ENCODE results near the gene PCDH8.
A peak's percentile ranks its signal among the peaks of the same experiment; 100 is the strongest.

The PCDH8 gene

GRCh38 chr13:52810011-52810410 is 38.4 kb downstream of the PCDH8 start:
- DNase-seq (ENCODE audit: extremely low spot score) = no peak
- no peak for TF ChIP-seq CTCF (IDR thresholded peaks at IDR 0.05; ENCODE audit: control extremely low read depth, extremely low read depth, low read depth, missing control alignments)
- ChIA-PET CTCF (interaction anchor here (0.6 to 4.6 kb wide), 29 partner anchors 9 to 362 kb away, joined by 3 to 46 read pairs (median 5); partner anchors contain the start of gene VPS36), POLR2A (no interaction called here)

GRCh38 chr13:52809310-52809769 is 39.1 kb downstream of the PCDH8 start:
- POLR2A ChIA-PET = no interaction called here
- peak; percentile 79 for DNase-seq (ENCODE audit: extremely low spot score)
- CTCF ChIA-PET = interaction anchor here (0.6 to 4.6 kb wide), 35 partner anchors 9 to 362 kb away, joined by 3 to 46 read pairs (median 5); partner anchors contain the start of gene VPS36
- peak; percentile 62 for TF ChIP-seq CTCF (IDR thresholded peaks at IDR 0.05; ENCODE audit: control extremely low read depth, extremely low read depth, low read depth, missing control alignments)

GRCh38 chr13:52808842-52809219 is 39.6 kb downstream of the PCDH8 start:
- ChIA-PET CTCF (interaction anchor here (0.6 to 4.6 kb wide), 29 partner anchors 8 to 359 kb away, joined by 3 to 46 read pairs (median 5); partner anchors contain the start of gene VPS36), POLR2A (no interaction called here)
- no peak for TF ChIP-seq CTCF (IDR thresholded peaks at IDR 0.05; ENCODE audit: control extremely low read depth, extremely low read depth, low read depth, missing control alignments)
- DNase-seq (ENCODE audit: extremely low spot score) = no peak

GRCh38 chr13:52806029-52806428 is 42.4 kb downstream of the PCDH8 start:
- no peak for DNase-seq (ENCODE audit: extremely low spot score)

GRCh38 chr13:52804202-52804641 is 44.2 kb downstream of the PCDH8 start:
- POLR2A ChIA-PET = no interaction called here
- CTCF ChIA-PET = interaction anchor here (3.2 kb wide), 1 partner anchor 139 kb away, joined by 9 read pairs; no protein-coding TSS in a partner anchor
- no peak for TF ChIP-seq CTCF (IDR thresholded peaks at IDR 0.05; ENCODE audit: control extremely low read depth, extremely low read depth, low read depth, missing control alignments)
- DNase-seq (ENCODE audit: extremely low spot score) = no peak

More at GRCh38 chr13:52806029-52806428, 42.4 kb downstream of the PCDH8 start:
- ChIA-PET CTCF (interaction anchor here (2.0 to 3.2 kb wide), 2 partner anchors 141 to 196 kb away, joined by 7 to 9 read pairs; no protein-coding TSS in a partner anchor), POLR2A (no interaction called here)
- TF ChIP-seq CTCF (IDR thresholded peaks at IDR 0.05; ENCODE audit: control extremely low read depth, extremely low read depth, low read depth, missing control alignments) = no peak

- DNase-seq (ENCODE audit: extremely low spot score) = no peak
- POLR2A ChIA-PET = no interaction called here
- CTCF ChIA-PET = interaction anchor here (1.9 kb wide), 1 partner anchor 8 kb away, joined by 8 read pairs; no protein-coding TSS in a partner anchor
- TF ChIP-seq CTCF (IDR thresholded peaks at IDR 0.05; ENCODE audit: control extremely low read depth, extremely low read depth, low read depth, missing control alignments) = no peak
Measured at GRCh38 chr13:52800856-52801255, 47.6 kb downstream of the PCDH8 start.
